AG04449 (cell line): ENCODE measurements around the gene GOLGA8N.

Experiments
- CTCF ChIA-PET: fragments of 350-600 bp; formaldehyde crosslinking; extraction: SDS; loops from one replicate; lab custom pipeline; 2021; ENCODE audit warnings: antibody characterized with exemption; lab: Yijun Ruan, JAX
- POLR2A ChIA-PET: fragments of 400-600, 350-600 bp; formaldehyde crosslinking; extraction: SDS; loops from one replicate; lab custom pipeline; 2020; ENCODE audit warnings: antibody characterized with exemption, inconsistent platforms; lab: Yijun Ruan, JAX
- DNase-seq: peaks from one replicate; pipeline ENCODE4 v3.0.0-alpha.2; 2010; ENCODE audit warnings: low read depth, low spot score
- H3K4me3 ChIP-seq: 2 replicates; pipeline ENCODE4 v1.5.1; 2011; ENCODE audit warnings: low read depth, mild to moderate bottlenecking, control low read depth, low read length
- CTCF ChIP-seq: IDR thresholded peaks from one replicate; pipeline ENCODE4 v1.5.1; 2011; ENCODE audit warnings: mild to moderate bottlenecking, moderate library complexity, low read length, control low read depth, inconsistent platforms; ENCODE audit not compliant: insufficient read depth; ENCODE audit errors: missing control alignments

GOLGA8N gene

GRCh38 chr15:32646291-32646690, 53.0 kb downstream of the GOLGA8N start:
- POLR2A ChIA-PET: no interaction called here
- no peak for DNase-seq
- CTCF ChIA-PET: interaction anchor here (1.0 to 10.0 kb wide), 4 partner anchors 8 to 350 kb away, joined by 3 to 150 read pairs (median 3); no protein-coding TSS in a partner anchor
- TF ChIP-seq CTCF: no peak
- no peak overlapping the region for H3K4me3 ChIP-seq

GRCh38 chr15:32649342-32649741, 56.1 kb downstream of the GOLGA8N start:
- CTCF ChIA-PET: interaction anchor here (0.6 to 10.0 kb wide), 65 partner anchors 9 to 505 kb away, joined by 3 to 150 read pairs (median 5); partner anchors contain the start of gene SCG5
- no peak overlapping the region for H3K4me3 ChIP-seq
- TF ChIP-seq CTCF: peak; percentile 61
- no peak for DNase-seq
- POLR2A ChIA-PET: interaction anchor here (1.2 kb wide), 1 partner anchor 89 kb away, joined by 3 read pairs; no protein-coding TSS in a partner anchor

DNA sequence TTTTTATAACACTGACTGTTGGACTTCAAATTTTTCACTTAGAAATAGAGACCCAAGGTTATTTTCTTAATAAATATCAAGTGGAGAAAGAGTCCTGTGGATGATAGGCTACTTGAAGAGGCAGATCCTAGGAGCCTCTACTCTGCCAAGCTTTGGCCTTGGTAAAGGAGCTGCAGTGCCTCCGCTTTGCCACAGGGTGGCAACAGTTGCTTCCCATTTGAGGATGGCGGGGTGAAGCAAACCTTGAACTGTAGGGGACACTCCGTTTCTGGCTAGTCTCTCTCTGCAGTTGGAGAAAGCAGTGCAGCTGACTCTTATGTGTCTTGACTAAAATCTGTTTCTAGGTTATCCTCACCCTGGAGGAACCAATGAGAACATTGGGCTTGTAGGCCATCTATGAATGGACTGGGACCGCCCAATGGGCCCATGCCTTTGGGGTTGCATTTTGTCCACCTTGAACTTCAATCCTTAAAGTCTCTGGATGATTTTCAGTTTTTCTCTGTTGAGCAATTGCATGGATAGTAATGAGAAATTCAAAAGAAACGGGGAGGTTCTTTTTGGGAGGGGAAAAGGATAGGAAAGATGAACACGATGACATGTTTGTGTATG, 58.1 kb downstream of the GOLGA8N start:
- TF ChIP-seq CTCF: peak; percentile 90
- peak; percentile 33 for DNase-seq
- POLR2A ChIA-PET: interaction anchor here (0.6 kb wide), 1 partner anchor 192 kb away, joined by 3 read pairs; no protein-coding TSS in a partner anchor

GRCh38 chr15:32652178-32652577, 58.9 kb downstream of the GOLGA8N start:
- H3K4me3 ChIP-seq: no peak overlapping the region
- POLR2A ChIA-PET: no interaction called here
- CTCF ChIA-PET: interaction anchor here (0.6 to 10.0 kb wide), 12 partner anchors 6 to 481 kb away, joined by 3 to 150 read pairs (median 3); no protein-coding TSS in a partner anchor
- no peak for DNase-seq
- no peak for TF ChIP-seq CTCF

More for the DNA sequence above, 58.1 kb downstream of the GOLGA8N start:
- CTCF ChIA-PET: interaction anchor here (0.7 to 10.0 kb wide), 48 partner anchors 7 to 503 kb away, joined by 3 to 150 read pairs (median 4); partner anchors contain the start of gene SCG5
- no peak overlapping the region for H3K4me3 ChIP-seq

GRCh38 chr15:32656091-32656490, 62.8 kb downstream of the GOLGA8N start:
- ChIA-PET POLR2A (interaction anchor here (1.2 kb wide), 1 partner anchor 65 kb away, joined by 3 read pairs; no protein-coding TSS in a partner anchor), CTCF (interaction anchor here (1.0 to 1.4 kb wide), 5 partner anchors 10 to 340 kb away, joined by 3 to 5 read pairs (median 3); no protein-coding TSS in a partner anchor)
- DNase-seq: no peak
- no peak overlapping the region for H3K4me3 ChIP-seq
- no peak for TF ChIP-seq CTCF

DNA sequence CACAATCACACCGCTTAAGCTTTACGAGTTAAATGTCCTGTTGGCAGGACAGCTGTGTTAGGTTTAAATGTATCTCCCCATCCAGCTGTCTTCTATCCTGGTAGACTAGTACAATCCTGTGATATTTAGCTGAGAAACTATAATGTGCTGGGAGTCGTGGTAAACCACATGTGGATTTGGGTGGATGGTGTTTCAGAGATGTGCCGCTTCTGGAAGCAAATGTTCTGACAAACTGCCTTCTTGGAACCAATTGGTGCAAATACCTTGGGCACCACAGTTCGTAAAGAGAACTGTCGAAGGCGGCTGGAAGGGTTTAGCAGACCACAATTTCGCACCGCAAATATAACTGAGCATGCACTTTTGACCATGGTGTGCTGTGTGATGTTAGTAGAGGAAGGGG, 63.2 kb downstream of the GOLGA8N start:
- no peak for TF ChIP-seq CTCF
- H3K4me3 ChIP-seq: no peak overlapping the region
- ChIA-PET POLR2A (interaction anchor here (1.2 kb wide), 1 partner anchor 65 kb away, joined by 3 read pairs; no protein-coding TSS in a partner anchor), CTCF (interaction anchor here (0.9 to 4.4 kb wide), 7 partner anchors 7 to 352 kb away, joined by 3 to 48 read pairs (median 4); no protein-coding TSS in a partner anchor)
- DNase-seq: no peak
